Measurements from ENCODE around the gene DUSP18.
"Not testable (repeated sequence)": the region's sequence is repeated elsewhere in the genome, so short reads cannot be mapped to it uniquely, and the experiment has no call there.

Gene DUSP18

DNA sequence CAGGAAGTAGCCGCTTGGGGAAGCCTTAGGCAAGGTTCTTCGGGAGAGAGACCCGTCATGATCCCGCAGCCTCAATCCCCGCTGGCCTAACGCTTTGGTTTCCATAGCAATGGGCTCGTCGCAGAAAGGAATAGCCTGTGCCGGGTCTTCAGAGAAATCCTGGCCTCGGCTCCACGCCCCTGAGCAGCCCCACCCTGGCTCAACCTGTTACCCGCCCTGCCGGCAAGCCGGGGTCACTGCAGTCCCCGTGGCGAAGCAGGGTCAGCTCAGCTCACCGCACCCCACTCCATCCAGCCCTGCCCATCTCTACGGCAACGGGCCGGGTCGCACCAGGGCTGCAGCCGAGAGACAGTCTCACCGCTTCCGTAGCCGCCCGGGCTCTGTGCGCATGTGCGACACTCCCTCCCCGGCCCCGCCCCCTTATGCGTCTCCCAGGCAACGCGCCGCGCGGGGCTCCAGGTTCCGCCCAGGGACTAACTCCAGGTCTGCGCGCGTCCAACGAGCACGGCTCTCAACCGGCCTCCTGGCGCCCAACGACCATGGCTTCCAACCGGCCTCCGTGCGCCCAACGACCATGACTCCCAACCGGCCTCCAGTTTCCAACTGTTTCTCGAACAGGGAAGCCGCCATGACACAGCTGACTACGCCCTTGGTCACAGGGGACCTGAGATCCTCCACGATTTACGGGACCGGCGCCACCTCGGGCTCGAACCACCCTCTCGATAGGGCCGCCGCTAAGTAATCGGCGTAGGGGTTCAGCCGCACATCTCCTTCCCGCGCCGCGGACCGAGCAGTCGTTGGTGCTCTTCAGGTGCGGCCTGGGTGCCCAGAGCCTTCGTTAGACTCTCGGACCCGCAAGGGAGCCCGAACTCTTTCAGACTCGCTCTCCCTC lies at the start of gene DUSP18:
DUSP18 (minus strand) TSS at position 382 of the 892 bp plus-strand sequence. CDS start 3,872 bp downstream, outside the sequence.
- H3K4me3 ChIP-seq (ENCODE audit: low read depth, low read length), result peak within 1 kb of the TSS; percentile 71

DNA sequence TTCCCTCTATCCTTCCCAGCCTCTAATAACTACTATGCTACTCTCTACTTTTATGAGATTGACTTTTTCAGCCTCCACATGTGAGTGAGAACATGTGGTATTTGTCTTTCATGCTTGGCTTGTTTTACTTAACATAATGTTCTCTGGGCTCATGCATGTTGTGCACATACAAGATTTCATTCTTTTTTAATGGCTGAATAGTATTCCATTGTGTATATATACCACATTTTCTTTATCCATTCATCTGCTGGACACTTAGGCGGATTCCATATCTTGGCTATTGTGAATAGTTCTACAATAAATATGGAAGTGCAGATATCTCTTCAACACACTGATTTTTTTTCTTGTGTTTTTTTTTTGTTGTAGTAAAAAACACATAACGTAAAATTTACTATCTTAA lies 46.4 kb upstream of the DUSP18 start:
- no peak overlapping the region for H3K4me3 ChIP-seq (ENCODE audit: low read depth, low read length)

DNA sequence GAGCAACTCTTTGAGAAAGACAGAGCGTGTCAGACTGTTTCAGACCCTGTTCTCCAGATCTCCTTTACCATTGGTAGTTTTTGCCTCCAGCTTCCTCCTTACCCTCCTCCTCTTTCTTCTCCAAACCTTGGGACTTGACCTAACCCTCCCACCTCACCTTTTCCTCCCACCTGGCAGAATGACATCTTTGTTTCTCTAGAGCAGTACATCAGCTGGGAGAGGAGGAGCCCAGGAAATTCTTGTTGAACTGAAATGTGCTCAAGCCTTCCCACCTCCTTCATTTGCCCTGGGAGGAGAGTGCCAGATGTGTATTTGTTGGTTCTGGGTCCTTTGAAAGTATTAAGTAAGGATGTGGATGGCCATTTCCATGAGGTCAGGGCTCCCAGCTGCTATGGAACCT lies 44.4 kb upstream of the DUSP18 start:
- H3K4me3 ChIP-seq (ENCODE audit: low read depth, low read length), result no peak overlapping the region

DNA sequence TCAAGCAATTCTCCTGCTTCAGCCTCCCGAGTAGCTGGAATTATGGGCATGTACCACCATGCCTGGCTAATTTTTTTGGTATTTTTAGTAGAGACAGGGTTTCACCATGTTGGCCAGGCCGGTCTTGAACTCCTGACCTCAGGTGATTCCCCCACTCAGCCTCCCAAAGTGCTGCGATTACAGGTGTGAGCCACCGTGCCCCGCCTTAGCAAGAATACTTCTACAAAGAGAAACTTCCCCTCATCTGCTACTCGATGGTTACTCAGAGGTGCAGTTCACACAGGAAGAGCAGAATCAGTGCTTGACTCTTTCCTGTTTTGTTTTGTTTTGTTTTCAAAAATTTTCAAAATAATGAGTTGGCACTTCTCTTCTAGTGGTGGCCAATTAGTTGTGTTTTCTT lies 42.3 kb upstream of the DUSP18 start:
- H3K4me3 ChIP-seq (ENCODE audit: low read depth, low read length), result not testable (repeated sequence)

DNA sequence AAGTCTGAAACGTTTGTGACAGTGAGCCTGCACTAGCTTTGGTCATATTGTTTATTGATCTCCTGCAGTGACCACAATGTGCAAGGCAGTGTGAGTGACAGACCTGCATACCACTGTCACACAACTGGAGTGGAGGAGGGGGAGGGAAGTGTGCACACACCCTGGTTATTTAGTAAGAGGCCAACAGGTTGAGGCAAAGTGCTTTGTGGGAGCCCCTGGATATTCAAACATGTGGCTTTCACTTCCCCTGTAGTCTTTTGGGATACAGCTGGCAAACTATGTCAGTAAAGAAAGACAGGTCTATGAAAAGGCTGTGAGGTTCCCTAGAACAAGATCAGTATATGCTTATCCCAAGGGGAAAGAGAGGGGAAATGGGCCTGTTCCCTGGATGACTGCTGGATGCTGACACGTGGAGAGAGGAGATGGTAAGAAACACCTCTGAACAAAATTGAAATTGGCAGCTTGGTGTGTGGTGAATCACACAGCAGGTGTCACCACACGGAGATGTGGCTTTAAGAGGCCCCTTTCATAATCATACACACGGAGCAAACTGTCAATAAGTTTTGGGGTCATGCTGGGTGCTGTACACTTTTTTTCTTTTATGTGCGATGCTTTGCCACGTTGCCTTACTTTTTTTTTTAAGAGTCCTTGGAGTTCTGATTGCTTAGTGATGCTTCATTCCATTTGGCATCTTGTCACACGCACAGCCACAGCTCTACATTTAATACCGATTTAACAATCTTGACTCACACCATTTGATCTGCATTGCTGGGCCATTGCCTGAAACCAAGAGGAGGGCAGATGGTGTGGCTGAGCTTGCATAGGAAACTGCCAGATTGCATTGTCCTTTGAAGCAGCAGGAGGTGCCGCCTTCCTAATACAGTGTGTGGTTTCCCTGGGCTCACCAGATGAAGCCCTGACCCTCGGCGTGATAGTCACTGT lies 38.3 kb upstream of the DUSP18 start:
- H3K4me3 ChIP-seq (ENCODE audit: low read depth, low read length), result no peak overlapping the region

DNA sequence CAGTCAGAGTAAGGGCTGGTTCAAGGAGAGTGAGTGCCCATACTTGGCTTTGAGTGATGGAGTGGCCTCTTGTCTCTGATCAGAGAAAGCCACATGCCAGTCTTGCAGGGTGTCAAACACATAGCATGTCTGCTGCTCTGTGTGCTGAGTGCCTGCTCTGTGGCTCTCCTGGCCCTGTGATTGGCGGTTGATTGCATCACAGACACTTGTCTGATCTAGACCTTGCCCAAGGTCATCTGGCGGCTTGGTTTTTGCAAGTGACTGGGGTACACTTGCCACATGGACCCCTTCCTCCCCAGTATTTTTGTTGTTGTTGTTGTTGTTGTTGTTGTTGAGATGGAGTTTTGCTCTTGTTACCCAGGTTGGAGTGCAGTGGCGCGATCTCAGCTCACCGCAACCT lies 37.3 kb upstream of the DUSP18 start:
- H3K4me3 ChIP-seq (ENCODE audit: low read depth, low read length), result no peak overlapping the region

DNA sequence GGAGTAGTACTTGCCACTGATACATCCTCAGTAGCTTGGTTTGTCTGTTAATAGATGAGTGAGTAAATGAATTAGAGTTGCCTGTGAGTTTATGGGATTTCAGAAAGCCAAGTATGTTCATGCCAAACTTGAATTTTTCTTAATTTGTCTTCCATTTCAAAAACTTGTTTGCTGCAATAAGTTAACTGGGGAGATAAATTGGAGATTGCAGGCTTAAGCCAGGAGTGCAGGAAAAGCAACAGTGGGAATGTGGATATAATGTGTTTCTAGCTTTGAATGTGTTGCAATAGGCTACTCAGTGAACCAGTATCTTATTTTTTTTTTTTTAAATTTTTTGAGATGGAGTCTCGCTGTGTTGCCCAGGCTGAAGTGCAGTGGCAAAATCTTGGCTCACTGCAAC lies 35.2 kb upstream of the DUSP18 start:
- no peak overlapping the region for H3K4me3 ChIP-seq (ENCODE audit: low read depth, low read length)

DNA sequence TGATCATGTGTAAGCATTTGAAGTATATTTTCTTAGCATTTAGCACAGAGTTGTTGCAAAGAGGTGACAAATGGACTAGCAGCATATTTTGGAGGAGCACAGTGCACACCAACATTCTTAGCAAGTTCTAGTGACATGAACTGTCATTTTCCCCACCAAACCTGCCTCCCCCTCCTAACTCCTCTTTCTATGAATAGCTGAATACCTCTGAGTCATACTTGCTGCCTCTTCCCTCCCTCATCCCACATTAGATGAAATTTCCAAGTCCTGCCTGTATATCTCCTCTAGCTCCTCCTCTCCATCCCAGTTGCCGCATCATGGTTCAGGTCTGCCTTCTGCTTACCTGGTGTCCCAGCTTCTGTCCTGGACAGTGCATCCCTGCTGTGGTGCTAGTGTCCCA lies 34.2 kb upstream of the DUSP18 start:
- H3K4me3 ChIP-seq (ENCODE audit: low read depth, low read length), result no peak overlapping the region

DNA sequence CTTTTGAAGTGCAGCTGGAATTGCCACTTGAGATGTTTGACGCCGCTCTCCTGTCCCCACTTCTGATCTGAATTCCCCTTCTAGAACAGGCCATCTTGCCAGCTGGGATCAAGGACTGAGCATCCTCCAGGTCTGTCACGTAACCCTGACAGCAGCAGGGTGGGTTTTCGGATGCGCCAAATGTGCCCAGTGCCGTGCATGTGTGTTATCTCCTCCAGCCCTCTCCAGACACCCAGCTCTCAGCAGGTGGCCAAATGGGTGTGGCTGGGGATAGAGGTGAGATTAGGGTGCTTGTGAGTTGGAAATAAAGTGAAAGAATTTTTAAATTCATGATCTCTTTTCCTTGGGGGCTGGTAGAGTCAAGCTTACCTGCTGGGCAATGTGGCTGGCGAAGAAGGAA lies 30.3 kb upstream of the DUSP18 start:
- no peak overlapping the region for H3K4me3 ChIP-seq (ENCODE audit: low read depth, low read length)

DNA sequence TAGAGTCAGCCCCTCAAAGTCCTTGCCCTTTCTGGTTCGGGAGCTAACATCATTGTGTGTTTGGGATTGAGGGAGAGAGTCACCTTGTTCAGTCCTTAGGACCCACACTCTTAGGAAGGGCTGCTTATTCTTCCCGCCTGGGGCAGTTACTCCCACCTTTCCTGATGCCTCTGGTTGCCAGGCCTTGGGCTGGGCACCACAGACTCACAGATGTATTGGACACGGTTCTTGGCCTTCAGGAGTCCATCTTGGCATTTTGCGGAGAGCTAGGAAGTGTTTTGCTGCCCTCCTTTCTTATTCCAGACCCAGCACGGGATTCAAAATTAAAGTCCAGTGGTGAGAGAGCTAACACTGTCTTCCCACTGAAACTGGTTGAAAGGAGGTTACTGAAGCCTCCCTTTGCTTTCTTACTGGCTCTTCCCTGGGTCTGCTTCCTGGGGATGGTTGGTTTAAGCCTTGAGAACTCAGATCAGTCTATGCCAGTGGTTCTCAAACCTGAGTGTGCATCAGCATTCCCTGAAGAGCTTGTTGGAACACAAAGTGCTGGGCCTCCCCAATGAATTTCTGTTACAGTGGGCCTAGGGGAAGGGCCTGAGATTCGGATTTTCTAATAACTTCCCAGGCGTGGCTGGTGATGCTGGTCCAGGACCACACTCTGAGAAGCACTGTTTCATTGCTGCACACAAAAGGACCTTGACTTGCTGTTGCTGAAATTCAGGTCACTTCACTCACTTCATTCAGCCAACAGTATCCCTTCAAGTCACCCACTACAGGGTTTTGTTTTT lies 28.4 kb upstream of the DUSP18 start:
- H3K4me3 ChIP-seq (ENCODE audit: low read depth, low read length), result no peak overlapping the region

DNA sequence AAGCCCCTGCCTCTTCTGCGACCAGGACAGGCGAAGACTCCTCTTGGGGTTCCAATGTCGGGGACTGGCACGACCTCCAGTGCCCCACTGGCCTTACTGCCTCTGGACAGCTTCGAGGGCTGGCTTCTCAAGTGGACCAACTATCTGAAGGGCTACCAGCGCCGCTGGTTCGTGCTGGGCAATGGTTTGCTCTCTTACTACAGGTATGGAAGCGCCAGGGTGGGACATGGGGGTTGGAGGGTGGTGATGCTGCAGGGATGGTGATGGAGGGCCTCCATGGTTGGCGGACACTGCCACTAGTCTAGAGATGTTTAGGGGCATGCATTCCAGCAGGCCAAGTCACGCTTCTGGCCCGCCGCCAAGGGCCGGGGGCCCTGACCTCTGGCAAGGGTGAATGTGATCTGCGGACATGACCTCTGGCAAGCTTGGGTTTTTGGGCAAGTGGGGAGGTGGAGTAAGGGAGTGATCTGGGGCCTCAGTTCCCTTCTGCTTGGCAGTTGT lies 27.7 kb upstream of the DUSP18 start:
- peak overlapping the region; percentile 63 for H3K4me3 ChIP-seq (ENCODE audit: low read depth, low read length)

DNA sequence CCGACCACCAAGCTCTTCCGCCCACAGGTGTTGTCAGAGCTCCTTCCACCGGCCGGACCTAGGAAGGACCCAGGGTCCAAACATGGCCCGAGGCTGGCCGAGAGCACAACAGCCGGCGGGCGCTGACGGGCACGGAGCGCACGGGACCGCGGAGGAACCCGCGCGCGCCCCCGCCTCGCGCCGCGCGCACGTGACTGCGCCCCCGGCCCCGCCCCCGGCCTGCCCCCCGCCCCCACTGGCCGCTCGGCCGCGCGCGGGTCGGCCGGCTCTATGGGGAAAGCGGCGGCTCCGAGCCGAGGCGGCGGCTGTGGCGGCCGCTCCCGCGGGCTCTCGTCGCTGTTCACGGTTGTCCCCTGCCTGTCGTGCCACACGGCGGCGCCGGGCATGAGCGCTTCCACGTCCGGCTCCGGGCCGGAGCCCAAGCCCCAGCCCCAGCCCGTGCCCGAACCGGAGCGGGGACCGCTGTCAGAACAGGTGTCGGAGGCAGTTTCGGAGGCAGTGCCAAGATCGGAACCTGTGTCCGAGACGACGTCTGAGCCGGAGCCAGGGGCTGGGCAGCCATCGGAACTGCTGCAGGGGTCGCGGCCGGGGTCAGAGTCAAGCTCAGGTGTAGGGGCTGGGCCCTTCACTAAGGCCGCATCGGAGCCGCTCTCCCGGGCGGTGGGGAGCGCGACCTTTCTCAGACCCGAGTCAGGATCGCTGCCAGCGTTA lies 27.1 kb upstream of the DUSP18 start, which contains the start of gene OSBP2:
OSBP2 (plus strand) TSS at position 235 of the 711 bp plus-strand sequence; CDS start at position 271, 36 bp downstream.
- H3K4me3 ChIP-seq (ENCODE audit: low read depth, low read length), result peak within 1 kb of the TSS; percentile 72

DNA sequence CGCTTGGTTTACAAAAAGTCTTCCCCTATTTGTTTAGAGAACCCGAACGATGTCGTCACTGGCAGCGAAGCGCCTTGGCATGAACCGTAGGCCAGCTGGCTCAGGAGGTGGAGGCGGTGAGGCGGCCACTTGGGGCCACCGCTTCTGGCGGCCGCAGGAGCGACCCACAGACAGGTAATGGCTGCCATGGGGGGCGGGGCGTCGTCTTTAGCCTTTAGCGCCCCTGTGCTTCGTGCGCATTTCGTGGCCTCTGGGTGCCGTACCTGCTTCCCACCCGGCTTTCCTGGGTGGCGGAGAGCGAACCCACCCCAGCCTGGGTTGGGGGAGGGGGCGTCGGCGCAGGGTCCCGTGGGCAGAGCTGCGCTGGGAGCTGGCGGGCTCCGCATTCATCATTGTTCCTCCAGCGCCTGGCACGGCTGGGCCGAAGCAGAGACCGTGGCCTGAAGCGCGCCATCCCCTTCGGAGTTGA lies 26.5 kb upstream of the DUSP18 start:
- H3K4me3 ChIP-seq (ENCODE audit: low read depth, low read length), result peak overlapping the region; percentile 72

DNA sequence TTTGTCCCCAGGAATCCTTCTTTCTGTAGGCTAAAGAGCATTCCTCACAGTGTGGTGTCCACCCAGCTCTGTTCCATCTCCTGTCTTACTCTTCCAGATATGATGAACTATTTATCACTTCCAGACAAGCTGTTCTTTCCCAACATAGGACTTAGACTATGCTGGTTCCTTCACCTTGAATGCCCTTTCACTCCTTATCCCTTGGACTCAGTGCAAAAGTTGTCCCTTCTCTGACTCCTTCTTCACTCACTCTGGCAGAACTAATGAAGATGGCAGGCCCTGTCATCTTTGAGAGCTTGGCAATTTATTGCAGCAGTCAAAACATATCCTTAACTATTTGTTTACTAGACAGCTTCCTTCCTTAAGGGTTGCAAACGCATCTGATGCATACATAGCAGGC lies 23.5 kb upstream of the DUSP18 start:
- H3K4me3 ChIP-seq (ENCODE audit: low read depth, low read length), result no peak overlapping the region

DNA sequence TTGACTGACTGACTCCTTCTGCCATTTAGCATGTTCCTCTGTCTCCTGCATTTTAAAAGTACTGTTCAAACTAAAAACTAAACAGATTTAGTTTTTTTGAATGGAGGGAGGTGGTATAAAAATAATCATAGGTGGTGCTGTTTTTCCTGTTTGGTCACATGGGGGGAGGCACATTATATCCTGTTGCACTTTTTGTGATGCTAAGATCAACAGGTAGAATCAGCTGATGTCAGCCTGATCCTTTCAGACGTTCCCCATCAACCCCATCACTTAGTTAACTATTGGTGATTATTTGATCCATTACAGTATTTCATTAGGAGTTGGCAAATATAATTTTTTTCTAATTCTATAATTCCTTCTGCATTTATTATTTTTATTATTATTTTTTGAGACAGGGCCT lies 21.9 kb upstream of the DUSP18 start:
- H3K4me3 ChIP-seq (ENCODE audit: low read depth, low read length), result no peak overlapping the region

DNA sequence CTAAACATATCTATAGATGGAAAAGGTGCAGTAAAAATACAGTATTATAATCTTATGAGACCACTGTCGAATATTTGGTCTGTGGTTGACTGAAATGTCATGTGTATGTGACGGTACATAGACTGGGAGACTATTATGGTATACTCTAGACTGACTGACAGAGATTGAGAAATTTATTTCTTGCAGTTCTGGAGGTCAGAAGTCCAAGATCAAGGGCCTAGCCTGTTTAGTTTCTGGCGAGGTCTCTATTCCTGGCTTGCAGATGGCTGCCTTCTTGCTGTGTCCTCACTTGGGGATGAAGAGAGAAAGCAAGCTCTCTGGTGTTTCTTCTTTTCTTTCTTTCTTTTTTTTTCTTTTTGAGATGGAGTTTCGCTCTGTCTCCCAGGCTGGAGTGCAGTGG lies 19.7 kb upstream of the DUSP18 start:
- H3K4me3 ChIP-seq (ENCODE audit: low read depth, low read length), result no peak overlapping the region

DNA sequence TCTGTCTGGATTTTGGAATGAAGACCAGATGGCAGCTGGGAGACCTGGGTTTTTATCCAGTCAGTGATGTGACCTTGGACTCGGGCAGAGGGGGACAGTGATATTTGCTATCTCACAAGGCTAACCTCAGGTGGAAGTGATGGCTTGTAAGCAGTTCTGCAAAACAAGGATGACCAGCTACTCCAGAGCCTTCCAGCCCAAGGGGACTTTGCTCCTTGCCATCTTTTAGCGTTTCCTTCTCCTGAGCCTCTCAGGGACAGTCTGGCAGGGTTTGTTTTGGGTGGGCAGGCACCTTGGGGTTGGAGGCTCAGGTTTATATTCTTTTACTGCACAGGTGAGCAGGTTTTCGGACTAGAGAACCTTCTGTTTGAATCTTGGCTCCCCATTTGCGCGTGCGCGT lies 17.5 kb upstream of the DUSP18 start:
- no peak overlapping the region for H3K4me3 ChIP-seq (ENCODE audit: low read depth, low read length)

DNA sequence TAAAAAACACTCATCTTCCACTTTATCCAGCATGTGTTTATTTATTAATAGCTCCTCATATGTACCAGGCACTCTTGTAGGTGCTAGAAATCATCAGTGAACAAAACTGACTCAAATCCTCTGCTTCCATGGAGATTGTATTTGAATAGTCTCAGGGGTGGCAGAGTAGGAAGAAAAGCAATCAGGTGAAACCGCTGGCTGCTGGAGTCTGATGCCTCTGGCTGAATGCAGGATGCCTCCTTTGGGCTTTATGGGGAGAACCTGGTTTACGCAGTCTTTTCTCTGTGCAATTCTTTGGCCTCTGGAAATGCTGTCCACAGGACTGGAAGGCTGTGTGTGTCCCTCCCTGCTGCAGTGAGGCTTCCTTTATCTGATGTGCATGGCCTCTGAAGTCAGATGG lies 14.2 kb upstream of the DUSP18 start:
- no peak overlapping the region for H3K4me3 ChIP-seq (ENCODE audit: low read depth, low read length)

DNA sequence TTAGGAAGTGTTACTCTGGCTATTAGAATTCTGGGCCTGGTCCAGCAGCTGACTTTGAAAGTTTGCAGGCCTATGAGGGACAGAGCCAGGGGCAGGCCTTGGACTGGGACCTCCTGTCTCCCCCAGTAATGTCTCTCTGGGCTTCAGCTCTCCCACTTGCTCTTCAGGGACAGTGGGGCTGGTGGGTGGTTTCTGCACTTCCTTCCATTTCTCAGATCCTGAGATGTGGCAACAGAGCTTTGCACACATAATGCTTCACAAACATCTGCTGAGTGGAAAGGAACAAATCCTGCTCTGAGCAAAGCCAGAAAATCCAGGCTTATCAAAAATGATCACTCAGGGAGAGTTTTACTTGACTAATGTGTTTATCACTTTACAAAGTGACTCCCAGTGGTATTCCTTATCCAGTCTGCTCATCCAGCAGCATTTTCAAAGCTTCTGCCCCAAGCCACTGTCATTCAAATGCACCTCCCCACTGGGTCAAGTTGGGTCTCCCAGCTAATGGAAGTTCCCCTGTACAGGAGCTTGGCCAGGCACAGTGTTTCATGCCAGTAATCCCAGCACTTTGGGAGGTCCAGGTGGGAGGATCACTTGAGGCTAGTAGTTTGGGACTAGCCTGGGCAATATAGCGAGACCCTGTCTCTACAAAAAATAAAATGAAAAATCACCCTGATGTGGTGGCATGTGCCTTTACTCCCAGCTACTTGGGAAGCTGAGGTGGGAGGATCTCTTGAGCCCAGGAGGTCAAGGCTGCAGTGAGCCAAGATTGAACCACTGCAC lies 13.5 kb upstream of the DUSP18 start:
- no peak overlapping the region for H3K4me3 ChIP-seq (ENCODE audit: low read depth, low read length)
